IMR-90 (cell line): ENCODE results near the gene NT5DC1.
A peak's percentile ranks its signal among the peaks of the same experiment; 100 is the strongest.

Experiments used
- CHD1 ChIP-seq: IDR thresholded peaks from 2 replicates; pipeline ENCODE4 v1.6.1; 2012; ENCODE audit warnings: low read depth, low read length, improper control_type of control experiment
- MXI1 ChIP-seq: IDR thresholded peaks from 2 replicates; pipeline ENCODE4 v1.6.1; 2012; ENCODE audit warnings: low read depth, mild to moderate bottlenecking, low read length, moderate library complexity, borderline replicate concordance
- POLR2A ChIP-seq: IDR thresholded peaks from 2 replicates; pipeline ENCODE4 v1.6.1; 2012; ENCODE audit warnings: mild to moderate bottlenecking, low read depth, low read length
- RAD21 ChIP-seq: IDR thresholded peaks from 2 replicates; pipeline ENCODE4 v1.6.1; 2012; ENCODE audit warnings: low read length, improper control_type of control experiment
- TF ChIP-seq, protein P1 (sequence below): conservative IDR thresholded peaks from 2 replicates; pipeline ENCODE4 v1.5.1; 2012; ENCODE audit warnings: mild to moderate bottlenecking, low read depth, low read length, improper control_type of control experiment
- TF ChIP-seq, protein P2 (sequence below): fragments of 150-350 bp; IDR thresholded peaks from 2 replicates; pipeline ENCODE4 v1.6.1; 2017; ENCODE audit warnings: mild to moderate bottlenecking, antibody characterized with exemption, low read length, low read depth

DNA sequence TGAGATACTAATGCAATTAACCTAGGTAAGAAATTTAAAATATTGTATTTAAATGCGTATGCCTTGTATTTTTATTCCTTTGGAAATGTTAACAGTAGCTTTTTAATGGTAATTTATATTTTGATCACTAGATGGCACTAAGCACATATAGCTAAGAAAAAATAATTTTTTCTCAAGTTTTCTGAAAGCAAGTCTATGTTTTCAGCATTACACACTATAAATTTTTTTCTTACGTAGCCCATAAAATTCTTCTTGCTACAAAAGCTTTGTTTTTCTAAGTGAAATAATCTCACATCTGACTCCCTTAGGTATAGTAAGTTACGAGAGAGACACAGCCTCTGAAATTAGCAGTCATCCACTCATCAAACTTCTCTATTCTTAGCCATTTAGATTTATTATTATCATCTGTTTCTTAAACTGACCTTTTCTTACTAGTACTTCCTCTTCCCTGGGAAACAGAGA lies 117.5 kb downstream of the NT5DC1 start:
- TF ChIP-seq POLR2A, result no peak
- TF ChIP-seq, protein P1, sequence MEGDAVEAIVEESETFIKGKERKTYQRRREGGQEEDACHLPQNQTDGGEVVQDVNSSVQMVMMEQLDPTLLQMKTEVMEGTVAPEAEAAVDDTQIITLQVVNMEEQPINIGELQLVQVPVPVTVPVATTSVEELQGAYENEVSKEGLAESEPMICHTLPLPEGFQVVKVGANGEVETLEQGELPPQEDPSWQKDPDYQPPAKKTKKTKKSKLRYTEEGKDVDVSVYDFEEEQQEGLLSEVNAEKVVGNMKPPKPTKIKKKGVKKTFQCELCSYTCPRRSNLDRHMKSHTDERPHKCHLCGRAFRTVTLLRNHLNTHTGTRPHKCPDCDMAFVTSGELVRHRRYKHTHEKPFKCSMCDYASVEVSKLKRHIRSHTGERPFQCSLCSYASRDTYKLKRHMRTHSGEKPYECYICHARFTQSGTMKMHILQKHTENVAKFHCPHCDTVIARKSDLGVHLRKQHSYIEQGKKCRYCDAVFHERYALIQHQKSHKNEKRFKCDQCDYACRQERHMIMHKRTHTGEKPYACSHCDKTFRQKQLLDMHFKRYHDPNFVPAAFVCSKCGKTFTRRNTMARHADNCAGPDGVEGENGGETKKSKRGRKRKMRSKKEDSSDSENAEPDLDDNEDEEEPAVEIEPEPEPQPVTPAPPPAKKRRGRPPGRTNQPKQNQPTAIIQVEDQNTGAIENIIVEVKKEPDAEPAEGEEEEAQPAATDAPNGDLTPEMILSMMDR, result peak; percentile 63
- TF ChIP-seq RAD21, result peak; percentile 58
- no peak for TF ChIP-seq MXI1
- TF ChIP-seq, protein P2, sequence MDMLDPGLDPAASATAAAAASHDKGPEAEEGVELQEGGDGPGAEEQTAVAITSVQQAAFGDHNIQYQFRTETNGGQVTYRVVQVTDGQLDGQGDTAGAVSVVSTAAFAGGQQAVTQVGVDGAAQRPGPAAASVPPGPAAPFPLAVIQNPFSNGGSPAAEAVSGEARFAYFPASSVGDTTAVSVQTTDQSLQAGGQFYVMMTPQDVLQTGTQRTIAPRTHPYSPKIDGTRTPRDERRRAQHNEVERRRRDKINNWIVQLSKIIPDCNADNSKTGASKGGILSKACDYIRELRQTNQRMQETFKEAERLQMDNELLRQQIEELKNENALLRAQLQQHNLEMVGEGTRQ, result no peak
- no peak for TF ChIP-seq CHD1
